ENCODE data around the gene TMEM94.

DNA sequence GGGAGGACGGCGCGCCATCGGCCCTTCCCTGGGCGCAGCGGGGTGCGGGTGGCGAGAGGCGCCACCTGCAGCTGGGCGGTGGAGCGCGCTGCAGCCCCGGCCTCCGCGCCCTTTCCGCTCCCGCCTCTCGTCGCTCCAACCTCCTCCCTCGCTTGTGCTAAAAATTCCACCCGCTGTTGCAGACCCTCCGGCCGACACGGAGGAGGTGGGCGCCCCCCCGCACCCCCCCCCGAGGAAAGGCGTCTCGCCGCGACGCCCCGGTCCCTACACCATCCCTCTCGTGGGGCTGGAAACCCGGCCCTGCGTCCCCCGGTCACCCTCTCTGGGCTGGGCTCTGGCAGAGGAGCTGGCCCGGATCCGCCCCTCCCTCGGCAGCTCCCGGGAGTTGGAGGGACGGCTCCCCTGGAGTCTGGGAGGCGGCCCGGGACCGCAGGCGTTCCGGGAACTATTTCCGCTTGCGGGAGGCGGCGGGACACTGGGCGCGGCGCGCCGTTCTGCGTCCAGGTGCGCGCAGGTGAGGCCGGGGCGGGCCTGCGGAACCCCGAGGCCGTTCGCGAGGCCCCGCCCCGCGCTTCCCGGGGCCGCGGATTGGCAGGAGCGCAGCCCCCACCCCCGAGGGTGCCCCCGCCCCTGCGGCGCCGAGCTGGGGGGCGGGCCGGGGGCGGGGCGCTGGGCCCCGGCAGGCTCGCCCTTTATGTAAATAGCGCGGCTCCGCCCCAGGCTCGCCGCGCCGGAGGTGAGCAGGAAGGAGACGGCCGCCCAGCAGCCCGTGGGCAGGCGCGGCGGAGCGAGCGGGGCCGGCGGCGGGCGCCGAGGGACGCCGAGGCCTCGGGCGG is 68.8 kb downstream of the TMEM94 start, which contains the start of gene LLGL2:
- peak; percentile 78; the same call in 1 of the 2 replicates for TF ChIP-seq ZNF76 (tag by site-specific recombination; IDR thresholded peaks at IDR 0.05; ENCODE audit: borderline replicate concordance, low read depth)
- no peak for TF ChIP-seq ZNF626 (tag by site-specific recombination; IDR thresholded peaks at IDR 0.05)
- TF ChIP-seq, protein P1, sequence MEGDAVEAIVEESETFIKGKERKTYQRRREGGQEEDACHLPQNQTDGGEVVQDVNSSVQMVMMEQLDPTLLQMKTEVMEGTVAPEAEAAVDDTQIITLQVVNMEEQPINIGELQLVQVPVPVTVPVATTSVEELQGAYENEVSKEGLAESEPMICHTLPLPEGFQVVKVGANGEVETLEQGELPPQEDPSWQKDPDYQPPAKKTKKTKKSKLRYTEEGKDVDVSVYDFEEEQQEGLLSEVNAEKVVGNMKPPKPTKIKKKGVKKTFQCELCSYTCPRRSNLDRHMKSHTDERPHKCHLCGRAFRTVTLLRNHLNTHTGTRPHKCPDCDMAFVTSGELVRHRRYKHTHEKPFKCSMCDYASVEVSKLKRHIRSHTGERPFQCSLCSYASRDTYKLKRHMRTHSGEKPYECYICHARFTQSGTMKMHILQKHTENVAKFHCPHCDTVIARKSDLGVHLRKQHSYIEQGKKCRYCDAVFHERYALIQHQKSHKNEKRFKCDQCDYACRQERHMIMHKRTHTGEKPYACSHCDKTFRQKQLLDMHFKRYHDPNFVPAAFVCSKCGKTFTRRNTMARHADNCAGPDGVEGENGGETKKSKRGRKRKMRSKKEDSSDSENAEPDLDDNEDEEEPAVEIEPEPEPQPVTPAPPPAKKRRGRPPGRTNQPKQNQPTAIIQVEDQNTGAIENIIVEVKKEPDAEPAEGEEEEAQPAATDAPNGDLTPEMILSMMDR (tag by site-specific recombination; IDR thresholded peaks at IDR 0.05): peak; percentile 96
- no peak for TF ChIP-seq ZNF274 (IDR thresholded peaks at IDR 0.05; ENCODE audit: low read length)
- TF ChIP-seq ZNF274 (tag by site-specific recombination; IDR thresholded peaks at IDR 0.05; ENCODE audit: borderline replicate concordance): no peak
- peak; percentile 57 for TF ChIP-seq ZNF501 (tag by site-specific recombination; IDR thresholded peaks at IDR 0.05)
- TF ChIP-seq ZNF132 (tag by site-specific recombination; IDR thresholded peaks at IDR 0.05; ENCODE audit: borderline replicate concordance): no peak
- TF ChIP-seq ZSCAN30 (tag by site-specific recombination; IDR thresholded peaks at IDR 0.05): peak; percentile 54
- peak; percentile 86 for TF ChIP-seq SP7 (tag by site-specific recombination; IDR thresholded peaks at IDR 0.05)
- no peak for TF ChIP-seq ZNF211 (tag by site-specific recombination; IDR thresholded peaks at IDR 0.05; ENCODE audit: low read depth)
- peak; percentile 76 for TF ChIP-seq ZNF366 (tag by site-specific recombination; conservative IDR thresholded peaks at IDR 0.05)
